MCF 10A (cell line): ENCODE data around the gene GDI1. TPM values are rescaled to one million over a fixed set of nuclear protein-coding genes. Genes with fewer than 3 reads are reported as not detected.

ENCODE experiments used
- BruUV-seq: library from RNA; stranded (reverse); fragments of 400-500 nt; replicated peaks from 2 replicates; lab custom pipeline; 2021; lab: Mats Ljungman, UMichigan
- CTCF ChIA-PET: fragments of 300-600 bp; sonication (Branson Sonifier 250); formaldehyde crosslinking; extraction: SDS; loops from one replicate; lab custom pipeline; 2021; ENCODE audit warnings: antibody characterized with exemption, inconsistent platforms; lab: Yijun Ruan, JAX
- POLR2A ChIA-PET: fragments of 300-600, 350-650 bp; sonication (Branson Sonifier 250); formaldehyde crosslinking; extraction: SDS; loops from one replicate; lab custom pipeline; 2020; ENCODE audit warnings: antibody characterized with exemption, inconsistent platforms; lab: Yijun Ruan, JAX
- DNase-seq: peaks from one replicate; pipeline ENCODE4 v3.0.0-alpha.2; 2018; ENCODE audit not compliant: unreplicated experiment
- H3K27ac Mint-ChIP-seq: one replicate; pipeline ENCODE4 v1.8.0; 2022; ENCODE audit warnings: mild to moderate bottlenecking, low read depth, mixed read lengths; ENCODE audit not compliant: unreplicated experiment
- H3K27me3 Mint-ChIP-seq: one replicate; pipeline ENCODE4 v1.8.0; 2022; ENCODE audit warnings: mixed read lengths; ENCODE audit not compliant: insufficient read depth, unreplicated experiment
- H3K36me3 Mint-ChIP-seq: one replicate; pipeline ENCODE4 v1.8.0; 2022; ENCODE audit warnings: mild to moderate bottlenecking, moderate library complexity, mixed read lengths; ENCODE audit not compliant: insufficient read depth, unreplicated experiment
- H3K4me1 Mint-ChIP-seq: one replicate; pipeline ENCODE4 v1.8.0; 2022; ENCODE audit warnings: mixed read lengths; ENCODE audit not compliant: insufficient read depth, unreplicated experiment
- H3K4me3 Mint-ChIP-seq: one replicate; pipeline ENCODE4 v1.8.0; 2022; ENCODE audit warnings: mild to moderate bottlenecking, moderate library complexity, mixed read lengths; ENCODE audit not compliant: unreplicated experiment
- H3K9me3 Mint-ChIP-seq: one replicate; pipeline ENCODE4 v1.8.0; 2022; ENCODE audit warnings: mixed read lengths; ENCODE audit not compliant: unreplicated experiment
- CTCF ChIP-seq: fragments of 200-600 bp; IDR thresholded peaks from one replicate; pipeline ENCODE4 v1.8.0; 2022; ENCODE audit warnings: antibody characterized with exemption, mild to moderate bottlenecking; ENCODE audit not compliant: unreplicated experiment
- intact Hi-C: fragments of 100-400 bp; cut with micrococcal nuclease; formaldehyde crosslinking; loops from 2 replicates; pipeline ENCODE4 v1.14.1; 2022
- total RNA-seq: library from RNA; stranded (reverse); gene quantifications from 2 replicates; pipeline ENCODE4 v1.2.3, GENCODE V29; 2022

GDI1 gene
- total RNA-seq, 1 experiment from 2014 or later, result 89.9 TPM

GRCh38 chrX:154408659-154409221, 28.2 kb upstream of the GDI1 start:
- H3K27me3 Mint-ChIP-seq, result peaks cover 12% of the 10 kb centered on the region
- DNase-seq, result no peak
- peaks cover 14% of the 10 kb centered on the region for H3K4me1 Mint-ChIP-seq
- TF ChIP-seq CTCF, result no peak
- peaks cover 3% of the 10 kb centered on the region for H3K36me3 Mint-ChIP-seq
- no TSS peak for BruUV-seq
- POLR2A ChIA-PET, result interaction anchor here (1.2 to 7.7 kb wide), 3 partner anchors 11 to 106 kb away, joined by 5 to 100 read pairs (median 31); partner anchors contain the start of genes ATP6AP1 and RPL10
- CTCF ChIA-PET, result interaction anchor here (1.1 to 1.9 kb wide), 2 partner anchors 35 to 119 kb away, joined by 8 to 9 read pairs; no protein-coding TSS in a partner anchor
- no peaks in the 10 kb centered on the region for H3K9me3 Mint-ChIP-seq
- H3K4me3 Mint-ChIP-seq, result peak overlapping the region; percentile 63
- peak overlapping the region; percentile 66 for H3K27ac Mint-ChIP-seq
- intact Hi-C loops, result loop anchor here (5.0 kb wide), 1 partner anchor 34 kb away; the partner anchor contains the start of gene FAM50A

- Mint-ChIP-seq H3K4me3 (peak within 1 kb of the TSS; percentile 63), H3K27me3 (peaks cover 12% of the 10 kb centered on the region), H3K4me1 (peaks cover 14% of the 10 kb centered on the region), H3K9me3 (no peaks in the 10 kb centered on the region), H3K27ac (peak within 1 kb of the TSS; percentile 66), H3K36me3 (peaks cover 4% of the 10 kb centered on the region)
- ChIA-PET CTCF (interaction anchor here (0.6 to 1.9 kb wide), 4 partner anchors 10 to 118 kb away, joined by 3 to 9 read pairs (median 6); no protein-coding TSS in a partner anchor), POLR2A (interaction anchor here (0.9 to 7.7 kb wide), 5 partner anchors 11 to 106 kb away, joined by 4 to 100 read pairs (median 7); partner anchors contain the start of genes ATP6AP1, RPL10 and SLC10A3)
- intact Hi-C loops, result loop anchor here (5.0 kb wide), 1 partner anchor 33 kb away; the partner anchor contains the start of gene FAM50A
- TF ChIP-seq CTCF, result no peak
- peak; percentile 89 for DNase-seq
- no TSS peak for BruUV-seq
These were observed 27.6 kb upstream of the GDI1 start, which contains the start of gene DNASE1L1 for GRCh38 chrX:154409222-154409871. Gene DNASE1L1, minus strand, starts transcription at chrX:154409254. Its CDS starts 3,686 bp downstream, at chrX:154405568.

- POLR2A ChIA-PET, result interaction anchor here (0.7 to 7.7 kb wide), 17 partner anchors 9 to 814 kb away, joined by 3 to 100 read pairs (median 4); partner anchors contain the start of genes ATP6AP1, FAM3A, FAM50A and FLNA
These were observed 25.0 kb upstream of the GDI1 start for GRCh38 chrX:154411981-154412340.

More at GRCh38 chrX:154411981-154412340, 25.0 kb upstream of the GDI1 start:
- BruUV-seq, result no TSS peak
- peaks cover 4% of the 10 kb centered on the region for H3K36me3 Mint-ChIP-seq
- TF ChIP-seq CTCF, result no peak
- CTCF ChIA-PET, result interaction anchor here (0.9 kb wide), 1 partner anchor 12 kb away, joined by 3 read pairs; no protein-coding TSS in a partner anchor
- peaks cover 25% of the 10 kb centered on the region for H3K27me3 Mint-ChIP-seq
- intact Hi-C loops, result no loop called here
- H3K4me3 Mint-ChIP-seq, result peak overlapping the region; percentile 83
- peak; percentile 56 for DNase-seq
- peaks cover 14% of the 10 kb centered on the region for H3K4me1 Mint-ChIP-seq
- H3K27ac Mint-ChIP-seq, result peak overlapping the region; percentile 51
- no peaks in the 10 kb centered on the region for H3K9me3 Mint-ChIP-seq
